GM19455 (cell line): ENCODE measurements around the gene TAF5.
"Not testable (repeated sequence)": the region's sequence is repeated elsewhere in the genome, so short reads cannot be mapped to it uniquely, and the experiment has no call there.

Experiments used
- ATAC-seq: cut with Tn5 transposase; IDR thresholded peaks from one replicate; pipeline ENCODE4 v1.9.1; 2021; ENCODE audit not compliant: unreplicated experiment

Gene TAF5

GRCh38 chr10:103397191-103397825 is 29.5 kb downstream of the TAF5 start:
- ATAC-seq = no peak

GRCh38 chr10:103413564-103413963 is 45.8 kb downstream of the TAF5 start:
- ATAC-seq = no peak

GRCh38 chr10:103415581-103415980 is 47.8 kb downstream of the TAF5 start:
- no peak for ATAC-seq

DNA sequence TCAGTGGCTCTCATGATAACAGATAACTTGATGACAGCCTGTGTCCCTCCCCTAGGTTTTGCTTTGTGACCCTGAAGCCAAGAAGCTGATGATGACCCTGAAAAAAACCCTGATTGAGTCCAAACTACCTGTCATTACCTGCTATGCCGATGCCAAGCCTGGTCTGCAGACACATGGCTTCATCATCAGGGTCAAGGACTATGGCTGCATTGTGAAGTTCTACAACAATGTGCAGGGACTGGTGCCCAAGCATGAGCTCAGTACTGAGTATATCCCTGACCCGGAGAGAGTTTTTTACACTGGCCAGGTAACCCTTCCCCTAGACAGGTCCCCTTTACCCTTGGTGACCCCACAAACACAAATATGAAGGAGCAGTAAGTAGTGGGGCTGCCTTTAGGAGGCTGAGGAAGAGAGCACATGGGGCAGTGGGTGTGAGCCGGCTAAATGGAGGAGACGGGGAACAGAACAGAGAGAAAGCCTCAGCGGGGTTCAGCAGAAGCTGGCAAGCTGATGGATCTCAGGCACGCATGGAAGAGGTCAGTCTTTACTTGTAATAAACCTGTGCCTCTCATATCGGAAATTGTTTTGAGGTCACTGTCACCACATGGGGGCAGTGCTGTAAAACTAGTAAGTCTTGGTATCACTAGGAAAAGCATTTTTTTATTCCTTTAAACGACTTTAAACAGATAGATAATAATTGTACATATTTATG is 48.8 kb downstream of the TAF5 start:
- no peak for ATAC-seq

GRCh38 chr10:103417148-103417469 is 49.3 kb downstream of the TAF5 start:
- not testable (repeated sequence) for ATAC-seq

GRCh38 chr10:103417601-103418000 is 49.8 kb downstream of the TAF5 start:
- no peak for ATAC-seq

GRCh38 chr10:103419101-103419500 is 51.3 kb downstream of the TAF5 start:
- ATAC-seq = no peak

- ATAC-seq = no peak
Measured at GRCh38 chr10:103423748-103424147, 56.0 kb downstream of the TAF5 start.

DNA sequence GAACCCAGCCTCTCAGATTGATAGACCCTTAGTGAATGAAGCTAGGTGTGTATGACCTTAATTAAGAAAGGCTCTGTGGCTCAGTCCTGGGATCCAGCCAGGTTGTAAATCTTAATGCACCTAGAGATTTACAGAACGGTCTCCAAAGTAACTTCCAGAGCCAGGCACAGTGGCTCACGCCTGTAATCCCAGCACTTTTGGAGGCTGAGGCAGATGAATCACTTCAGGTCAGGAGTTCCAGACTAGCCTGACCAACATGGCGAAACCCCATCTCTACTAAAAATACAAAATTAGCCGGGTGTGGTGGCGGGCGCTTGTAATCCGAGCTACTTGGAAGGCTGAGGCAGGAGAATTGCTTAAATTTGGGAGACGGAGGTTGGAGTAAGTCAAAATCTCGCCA is 60.1 kb downstream of the TAF5 start:
- ATAC-seq = no peak

DNA sequence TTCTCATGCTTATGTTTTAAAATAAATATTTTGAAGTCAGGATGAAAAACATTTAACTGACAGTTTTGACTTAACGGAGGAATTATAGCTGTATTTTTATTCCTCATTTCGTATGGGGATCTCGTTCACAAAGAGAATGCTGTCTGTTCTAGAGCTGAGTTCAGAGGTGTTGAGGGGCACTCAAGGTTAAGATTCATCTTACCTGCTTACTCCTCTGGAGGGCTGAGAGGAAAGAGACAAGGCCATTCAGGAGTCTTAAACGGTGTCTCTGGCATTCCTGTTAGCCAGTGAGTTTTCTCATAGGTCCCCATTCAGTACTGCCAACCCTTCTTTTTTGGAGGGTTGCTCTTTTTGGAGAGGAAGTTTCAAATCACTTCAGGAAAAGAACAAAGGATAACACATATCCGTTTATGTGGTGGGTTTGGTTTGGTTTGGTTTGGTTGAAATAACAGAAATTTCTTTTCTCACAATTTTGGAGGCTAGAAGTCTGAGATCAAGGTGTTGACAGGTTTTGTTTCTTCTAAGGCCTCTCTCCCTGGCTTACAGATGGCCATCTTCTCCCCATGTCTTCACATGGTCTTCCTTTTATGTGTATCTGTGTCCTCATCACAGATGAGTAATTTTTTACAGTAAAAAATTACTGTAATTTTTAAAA is 61.3 kb downstream of the TAF5 start:
- ATAC-seq = no peak

DNA sequence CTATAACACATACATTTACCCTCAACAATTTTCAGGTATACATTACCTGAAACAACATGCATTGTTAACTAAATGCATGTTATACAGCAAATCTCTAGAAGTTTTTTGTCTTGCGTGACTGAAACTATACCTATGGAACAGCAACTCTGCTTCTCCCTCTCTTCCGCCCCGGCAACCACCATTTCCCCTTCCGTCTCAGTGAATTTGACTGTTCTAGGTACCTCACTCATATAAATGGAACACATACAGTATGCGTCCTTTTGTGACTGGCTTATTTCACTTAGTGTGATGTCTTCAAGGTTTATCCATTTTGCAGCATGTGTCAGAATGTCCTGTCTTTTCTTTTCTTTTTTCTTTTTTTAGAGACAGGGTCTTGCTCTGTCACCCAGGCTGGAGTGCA is 61.9 kb downstream of the TAF5 start:
- no peak for ATAC-seq

GRCh38 chr10:103431902-103432301 is 64.1 kb downstream of the TAF5 start:
- ATAC-seq = no peak

GRCh38 chr10:103433858-103434257 is 66.1 kb downstream of the TAF5 start:
- no peak for ATAC-seq
